Endothelial cell of umbilical vein (primary cell): ENCODE results near the gene LRFN2. TPM values are rescaled to one million over a fixed set of nuclear protein-coding genes. Genes with fewer than 3 reads are reported as not detected.

ENCODE experiments used
- BruUV-seq: library from RNA; stranded (reverse); fragments of 400-500 nt; replicated peaks from 2 replicates; lab custom pipeline; 2021; lab: Mats Ljungman, UMichigan
- CTCF ChIA-PET: fragments of 300-600, 350-600 bp; sonication (Branson Sonifier 250); formaldehyde crosslinking; loops from one replicate; lab custom pipeline; 2021; ENCODE audit warnings: antibody characterized with exemption, inconsistent platforms; lab: Charles Lee
- POLR2A ChIA-PET: fragments of 300-600, 350-600 bp; sonication (Branson Sonifier 250); formaldehyde crosslinking; loops from one replicate; lab custom pipeline; 2021; ENCODE audit warnings: antibody characterized with exemption, inconsistent platforms; lab: Charles Lee
- DNase-seq: peaks from one replicate; pipeline ENCODE4 v3.0.0-alpha.2; 2011; ENCODE audit warnings: low read depth, low spot score
- FAIRE-seq: peaks from 2 replicates; lab custom pipeline; 2011; peaks lifted over from hg19 to GRCh38; lab: Jason Lieb, UNC
- H2AFZ ChIP-seq: 2 replicates; pipeline ENCODE4 v1.6.0; 2012; ENCODE audit warnings: low read depth, low read length, control low read depth, inconsistent platforms
- H3K27ac ChIP-seq: 2 replicates; pipeline ENCODE4 v1.5.1; 2011; ENCODE audit warnings: low read depth, mild to moderate bottlenecking, control low read depth, low read length, moderate library complexity; ENCODE audit not compliant: insufficient read depth
- H3K27me3 ChIP-seq, 2 experiments: 2 replicates each; pipeline versions ENCODE4 v1.6.0 to v1.6.1; 2011; ENCODE audit warnings: low read length in 2 of 2, mixed read lengths in 1 of 2; ENCODE audit not compliant: control insufficient read depth in 2 of 2, insufficient read depth in 2 of 2
- H3K36me3 ChIP-seq, 2 experiments: 2 replicates in 1 of 2; 3 replicates in 1 of 2; pipeline ENCODE4 v1.5.1; 2011; ENCODE audit warnings: low read length in 2 of 2, mild to moderate bottlenecking in 1 of 2, moderate library complexity in 1 of 2; ENCODE audit not compliant: control insufficient read depth in 2 of 2, insufficient read depth in 2 of 2; ENCODE audit errors: extremely low read depth in 1 of 2
- H3K4me1 ChIP-seq: 3 replicates; pipeline ENCODE4 v1.5.1; 2011; ENCODE audit warnings: mild to moderate bottlenecking, low read length; ENCODE audit not compliant: control insufficient read depth, insufficient read depth; ENCODE audit errors: extremely low read depth
- H3K4me2 ChIP-seq: 2 replicates; pipeline ENCODE4 v1.6.1; 2011; ENCODE audit warnings: low read length, control low read depth, mixed read lengths; ENCODE audit not compliant: insufficient read depth
- H3K4me3 ChIP-seq, 3 experiments: fragments of 200-600 bp in 1 of 3; sonication (generic), shearing (Covaris generic) in 1 of 3; replicated peaks in 1 of 3; 2 replicates each; pipeline ENCODE4 v1.5.1; 2011 to 2016; ENCODE audit warnings: control low read depth in 3 of 3, low read length in 3 of 3, mild to moderate bottlenecking in 2 of 3, inconsistent platforms in 1 of 3, low read depth in 1 of 3, moderate library complexity in 1 of 3; ENCODE audit not compliant: insufficient read depth in 1 of 3
- H3K79me2 ChIP-seq: 2 replicates; pipeline ENCODE4 v1.6.0; 2012; ENCODE audit warnings: low read length, inconsistent platforms; ENCODE audit not compliant: control insufficient read depth, insufficient read depth
- H3K9ac ChIP-seq: replicated peaks from 2 replicates; pipeline ENCODE3; 2011; ENCODE audit warnings: low read length, control low read depth; ENCODE audit not compliant: insufficient read depth; ENCODE audit errors: extremely low read depth
- H3K9me1 ChIP-seq: replicated peaks from 3 replicates; pipeline ENCODE4 v1.6.0; 2011; ENCODE audit warnings: mild to moderate bottlenecking, low read length; ENCODE audit not compliant: control insufficient read depth, insufficient read depth; ENCODE audit errors: extremely low read depth
- H3K9me3 ChIP-seq: replicated peaks from 2 replicates; pipeline ENCODE4 v1.5.1; 2012; ENCODE audit warnings: low read length, inconsistent platforms; ENCODE audit not compliant: control insufficient read depth, insufficient read depth
- H4K20me1 ChIP-seq: replicated peaks from 2 replicates; pipeline ENCODE3; 2011; ENCODE audit warnings: mild to moderate bottlenecking, low read length; ENCODE audit not compliant: control insufficient read depth, insufficient read depth; ENCODE audit errors: extremely low read depth
- EZH2 ChIP-seq: IDR thresholded peaks from 2 replicates; pipeline ENCODE4 v1.6.1; 2012; ENCODE audit warnings: borderline replicate concordance, low read depth, mild to moderate bottlenecking, moderate library complexity, low read length, inconsistent platforms; ENCODE audit not compliant: severe bottlenecking
- FOS ChIP-seq: IDR thresholded peaks from 2 replicates; pipeline ENCODE4 v1.6.1; 2011; ENCODE audit warnings: mild to moderate bottlenecking, low read length, moderate library complexity, borderline replicate concordance; ENCODE audit not compliant: insufficient read depth
- GATA2 ChIP-seq: IDR thresholded peaks from 2 replicates; pipeline ENCODE4 v1.7.0; 2011; ENCODE audit warnings: low read depth, mild to moderate bottlenecking, moderate library complexity, mixed read lengths, low read length; ENCODE audit not compliant: insufficient read length, insufficient read depth
- JUN ChIP-seq: IDR thresholded peaks from 2 replicates; pipeline ENCODE4 v1.6.1; 2011; ENCODE audit warnings: borderline replicate concordance, low read depth; ENCODE audit not compliant: insufficient read length, insufficient read depth
- MYC ChIP-seq: IDR thresholded peaks from one replicate; pipeline ENCODE4 v1.6.1; 2011; ENCODE audit warnings: mild to moderate bottlenecking, low read depth, low read length
- POLR2A ChIP-seq: IDR thresholded peaks from 2 replicates; pipeline ENCODE4 v1.6.1; 2012; ENCODE audit warnings: low read depth, mild to moderate bottlenecking, control low read depth, low read length
- POLR2AphosphoS5 ChIP-seq: IDR thresholded peaks from 2 replicates; pipeline ENCODE4 v1.6.1; 2012; ENCODE audit warnings: low read depth, mild to moderate bottlenecking, control low read depth, low read length, moderate library complexity; ENCODE audit not compliant: insufficient read depth
- dilution Hi-C: fragments of 300-500 bp; cut with MboI; formaldehyde crosslinking; loops from one replicate; pipeline ENCODE4 v1.15.0; 2019; ENCODE audit warnings: low sequenced_read_pairs; ENCODE audit not compliant: extremely low pct_ligation_motif_present
- intact Hi-C: fragments of 100-400 bp; cut with micrococcal nuclease; formaldehyde crosslinking; loops from one replicate; pipeline ENCODE4 v1.10.0; 2022
- polyA plus RNA-seq, 4 experiments: library from polyadenylated mRNA; depleted of rRNA in 3 of 4; stranded (reverse) in 3 of 4; unstranded in 1 of 4; fragments of >200 nt; gene quantifications; 2 replicates each; pipeline versions ENCODE4 v1.2.1 to v1.2.3, GENCODE V29; 2011 to 2012; ENCODE audit warnings: missing spikeins in 1 of 4
- total RNA-seq: library from RNA; stranded (reverse); gene quantifications from 2 replicates; pipeline ENCODE4 v1.2.3, GENCODE V29; 2021
- TF ChIP-seq, protein P1 (sequence below): IDR thresholded peaks from 2 replicates; pipeline ENCODE4 v1.6.1; 2011; ENCODE audit not compliant: insufficient read depth, insufficient read length
- TF ChIP-seq, protein P2 (sequence below), 2 donors: IDR thresholded peaks; 1 replicate in 1 of 2; 2 replicates in 1 of 2; pipeline ENCODE4 v1.5.1; 2011; ENCODE audit warnings: low read length in 2 of 2, mild to moderate bottlenecking in 2 of 2, moderate library complexity in 2 of 2, control low read depth in 1 of 2, inconsistent platforms in 1 of 2, low read depth in 1 of 2; ENCODE audit not compliant: insufficient read depth in 1 of 2; ENCODE audit errors: extremely low read depth in 1 of 2

Gene LRFN2
- total and polyA plus RNA-seq, 2 donors (not counting 3 experiments of a cell fraction or from before 2014, with no cell fraction given): not detected

DNA sequence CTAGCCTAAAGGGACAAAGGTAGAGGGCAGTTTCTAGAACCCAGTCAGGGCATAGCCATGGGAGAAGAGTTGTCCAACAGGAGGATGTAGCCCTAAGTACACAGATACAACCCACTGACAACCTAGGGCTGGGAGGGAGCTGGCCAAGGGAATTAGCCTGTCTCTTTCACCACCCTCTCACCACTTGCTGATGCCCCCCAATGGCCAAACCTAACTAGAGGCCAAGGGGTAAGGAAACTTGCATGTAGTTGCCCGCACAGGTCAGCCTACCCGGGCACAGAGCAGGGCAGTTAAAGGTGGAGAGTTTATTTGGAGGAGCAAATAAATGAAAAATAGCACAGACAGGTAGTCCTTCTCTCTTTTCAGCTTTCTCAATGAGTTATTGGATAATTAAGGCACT lies 143.3 kb downstream of the LRFN2 start:
- no peaks in the 10 kb centered on the region for H3K79me2 ChIP-seq
- no peaks in the 10 kb centered on the region for H3K9me1 ChIP-seq
- dilution Hi-C loops (no loop called here), intact Hi-C loops (no loop called here)
- no peaks in the 10 kb centered on the region for H3K36me3 ChIP-seq
- ChIA-PET POLR2A (no interaction called here), CTCF (no interaction called here)
- H3K9ac ChIP-seq: no peak overlapping the region
- no TSS peak for BruUV-seq
- H4K20me1 ChIP-seq: no peaks in the 10 kb centered on the region
- TF ChIP-seq POLR2A (no peak), FOS (no peak), GATA2 (no peak), JUN (no peak), EZH2 (no peak), MYC (no peak), POLR2AphosphoS5 (no peak)
- TF ChIP-seq, protein P1, sequence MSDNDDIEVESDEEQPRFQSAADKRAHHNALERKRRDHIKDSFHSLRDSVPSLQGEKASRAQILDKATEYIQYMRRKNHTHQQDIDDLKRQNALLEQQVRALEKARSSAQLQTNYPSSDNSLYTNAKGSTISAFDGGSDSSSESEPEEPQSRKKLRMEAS: no peak
- TF ChIP-seq, protein P2, sequence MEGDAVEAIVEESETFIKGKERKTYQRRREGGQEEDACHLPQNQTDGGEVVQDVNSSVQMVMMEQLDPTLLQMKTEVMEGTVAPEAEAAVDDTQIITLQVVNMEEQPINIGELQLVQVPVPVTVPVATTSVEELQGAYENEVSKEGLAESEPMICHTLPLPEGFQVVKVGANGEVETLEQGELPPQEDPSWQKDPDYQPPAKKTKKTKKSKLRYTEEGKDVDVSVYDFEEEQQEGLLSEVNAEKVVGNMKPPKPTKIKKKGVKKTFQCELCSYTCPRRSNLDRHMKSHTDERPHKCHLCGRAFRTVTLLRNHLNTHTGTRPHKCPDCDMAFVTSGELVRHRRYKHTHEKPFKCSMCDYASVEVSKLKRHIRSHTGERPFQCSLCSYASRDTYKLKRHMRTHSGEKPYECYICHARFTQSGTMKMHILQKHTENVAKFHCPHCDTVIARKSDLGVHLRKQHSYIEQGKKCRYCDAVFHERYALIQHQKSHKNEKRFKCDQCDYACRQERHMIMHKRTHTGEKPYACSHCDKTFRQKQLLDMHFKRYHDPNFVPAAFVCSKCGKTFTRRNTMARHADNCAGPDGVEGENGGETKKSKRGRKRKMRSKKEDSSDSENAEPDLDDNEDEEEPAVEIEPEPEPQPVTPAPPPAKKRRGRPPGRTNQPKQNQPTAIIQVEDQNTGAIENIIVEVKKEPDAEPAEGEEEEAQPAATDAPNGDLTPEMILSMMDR (IDR thresholded peaks at IDR 0.05; ENCODE audit: extremely low read depth in 1 of 2, insufficient read depth in 1 of 2, low read depth in 1 of 2, low read length in 2 of 2): no peak
- no peak overlapping the region for H3K27ac ChIP-seq
- no peaks in the 10 kb centered on the region for H3K4me1 ChIP-seq
- no peaks in the 10 kb centered on the region for H3K27me3 ChIP-seq
- no peak overlapping the region for H3K4me3 ChIP-seq
- no peaks in the 10 kb centered on the region for H3K9me3 ChIP-seq
- H2AFZ ChIP-seq: no peak overlapping the region
- no peak overlapping the region for H3K4me2 ChIP-seq
- no peak for FAIRE-seq
- no peak for DNase-seq
